Esophagus squamous epithelium (tissue), 4 donors: ENCODE results near the gene ARHGAP26.

ENCODE experiments used
- POLR2A ChIP-seq, 4 donors: fragments of 450-650 bp; IDR thresholded peaks; one replicate each; pipeline ENCODE4 v1.6.1; 2017; ENCODE audit warnings: antibody characterized with exemption in 4 of 4, mild to moderate bottlenecking in 4 of 4, moderate library complexity in 3 of 4
- TF ChIP-seq, protein P1 (sequence below), 6 experiments: fragments of 450-650 bp in 4 of 6; fragments of 200-600 bp in 2 of 6; sonication (generic) in 2 of 6; IDR thresholded peaks; one replicate each; pipeline ENCODE4 v1.5.1; 2016 to 2019; ENCODE audit warnings: antibody characterized with exemption in 6 of 6, mild to moderate bottlenecking in 4 of 6, moderate library complexity in 4 of 6

DNA sequence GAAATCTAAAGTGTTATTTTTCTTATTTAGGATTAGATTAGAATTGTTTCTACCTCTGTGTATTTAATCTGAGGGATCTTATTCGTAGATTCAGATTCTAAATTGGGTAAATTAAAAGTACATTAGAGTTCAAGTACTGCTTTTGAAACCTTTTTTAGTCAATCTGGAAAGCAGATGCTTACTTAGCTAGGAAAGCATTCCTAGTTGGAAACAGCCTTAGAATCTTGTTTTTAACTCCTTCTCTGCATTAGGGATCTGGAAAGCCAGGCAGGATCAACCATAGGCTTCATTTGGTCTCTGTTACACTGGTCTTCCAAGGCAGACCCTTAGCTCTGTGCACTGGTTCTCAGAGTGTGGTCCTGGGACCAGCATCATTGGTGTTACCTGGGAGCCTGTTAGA is 385.9 kb downstream of the ARHGAP26 start:
- TF ChIP-seq, protein P1, sequence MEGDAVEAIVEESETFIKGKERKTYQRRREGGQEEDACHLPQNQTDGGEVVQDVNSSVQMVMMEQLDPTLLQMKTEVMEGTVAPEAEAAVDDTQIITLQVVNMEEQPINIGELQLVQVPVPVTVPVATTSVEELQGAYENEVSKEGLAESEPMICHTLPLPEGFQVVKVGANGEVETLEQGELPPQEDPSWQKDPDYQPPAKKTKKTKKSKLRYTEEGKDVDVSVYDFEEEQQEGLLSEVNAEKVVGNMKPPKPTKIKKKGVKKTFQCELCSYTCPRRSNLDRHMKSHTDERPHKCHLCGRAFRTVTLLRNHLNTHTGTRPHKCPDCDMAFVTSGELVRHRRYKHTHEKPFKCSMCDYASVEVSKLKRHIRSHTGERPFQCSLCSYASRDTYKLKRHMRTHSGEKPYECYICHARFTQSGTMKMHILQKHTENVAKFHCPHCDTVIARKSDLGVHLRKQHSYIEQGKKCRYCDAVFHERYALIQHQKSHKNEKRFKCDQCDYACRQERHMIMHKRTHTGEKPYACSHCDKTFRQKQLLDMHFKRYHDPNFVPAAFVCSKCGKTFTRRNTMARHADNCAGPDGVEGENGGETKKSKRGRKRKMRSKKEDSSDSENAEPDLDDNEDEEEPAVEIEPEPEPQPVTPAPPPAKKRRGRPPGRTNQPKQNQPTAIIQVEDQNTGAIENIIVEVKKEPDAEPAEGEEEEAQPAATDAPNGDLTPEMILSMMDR (IDR thresholded peaks at IDR 0.05) = no peak
- TF ChIP-seq POLR2A (IDR thresholded peaks at IDR 0.05) = no peak
